Mucosa of stomach (tissue), 1 donor: ENCODE results near the gene CHST12.

Experiments used
- H3K27me3 ChIP-seq: one replicate; pipeline ENCODE4 v1.7.0; 2013; ENCODE audit warnings: mild to moderate bottlenecking, low read length; ENCODE audit not compliant: control insufficient read depth, insufficient read depth
- H3K36me3 ChIP-seq: one replicate; pipeline ENCODE4 v1.7.0; 2013; ENCODE audit warnings: low read length; ENCODE audit not compliant: control insufficient read depth, insufficient read depth
- H3K4me1 ChIP-seq: one replicate; pipeline ENCODE4 v1.7.0; 2013; ENCODE audit warnings: mild to moderate bottlenecking, low read length; ENCODE audit not compliant: control insufficient read depth, insufficient read depth
- H3K4me3 ChIP-seq: one replicate; pipeline ENCODE4 v1.7.0; 2013; ENCODE audit warnings: low read length
- H3K9ac ChIP-seq: one replicate; pipeline ENCODE4 v1.7.0; 2013; ENCODE audit warnings: mild to moderate bottlenecking, low read length, moderate library complexity
- H3K9me3 ChIP-seq: one replicate; pipeline ENCODE4 v1.7.0; 2013; ENCODE audit warnings: mild to moderate bottlenecking, low read length, moderate library complexity; ENCODE audit not compliant: control insufficient read depth
- donor health status: Pancreatic carcinoma.

Gene CHST12

DNA sequence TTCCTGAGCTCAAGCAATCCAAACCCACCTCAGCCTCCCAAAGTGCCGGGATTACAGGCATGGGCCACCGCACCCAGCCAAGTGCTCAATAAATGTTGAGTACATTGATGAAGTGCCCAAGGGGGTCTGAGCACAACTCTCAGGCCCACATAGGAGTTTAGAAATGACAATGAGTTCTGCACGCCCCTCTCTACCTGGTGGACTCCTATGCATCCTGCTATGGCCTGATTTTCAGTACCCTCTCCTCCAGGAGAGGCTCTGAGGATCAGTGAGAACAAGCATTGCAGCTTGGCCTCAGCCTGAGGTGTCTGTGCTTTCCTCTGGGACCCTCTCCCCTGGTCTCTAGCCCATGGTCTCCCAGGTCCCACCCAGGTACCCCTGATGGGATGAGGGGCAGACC lies 93.7 kb downstream of the CHST12 start:
- Histone ChIP-seq H3K9me3 (no peaks in the 10 kb centered on the region), H3K27me3 (peaks cover 6% of the 10 kb centered on the region), H3K36me3 (no peaks in the 10 kb centered on the region), H3K4me1 (peaks cover 21% of the 10 kb centered on the region), H3K4me3 (no peak overlapping the region), H3K9ac (no peak overlapping the region)

DNA sequence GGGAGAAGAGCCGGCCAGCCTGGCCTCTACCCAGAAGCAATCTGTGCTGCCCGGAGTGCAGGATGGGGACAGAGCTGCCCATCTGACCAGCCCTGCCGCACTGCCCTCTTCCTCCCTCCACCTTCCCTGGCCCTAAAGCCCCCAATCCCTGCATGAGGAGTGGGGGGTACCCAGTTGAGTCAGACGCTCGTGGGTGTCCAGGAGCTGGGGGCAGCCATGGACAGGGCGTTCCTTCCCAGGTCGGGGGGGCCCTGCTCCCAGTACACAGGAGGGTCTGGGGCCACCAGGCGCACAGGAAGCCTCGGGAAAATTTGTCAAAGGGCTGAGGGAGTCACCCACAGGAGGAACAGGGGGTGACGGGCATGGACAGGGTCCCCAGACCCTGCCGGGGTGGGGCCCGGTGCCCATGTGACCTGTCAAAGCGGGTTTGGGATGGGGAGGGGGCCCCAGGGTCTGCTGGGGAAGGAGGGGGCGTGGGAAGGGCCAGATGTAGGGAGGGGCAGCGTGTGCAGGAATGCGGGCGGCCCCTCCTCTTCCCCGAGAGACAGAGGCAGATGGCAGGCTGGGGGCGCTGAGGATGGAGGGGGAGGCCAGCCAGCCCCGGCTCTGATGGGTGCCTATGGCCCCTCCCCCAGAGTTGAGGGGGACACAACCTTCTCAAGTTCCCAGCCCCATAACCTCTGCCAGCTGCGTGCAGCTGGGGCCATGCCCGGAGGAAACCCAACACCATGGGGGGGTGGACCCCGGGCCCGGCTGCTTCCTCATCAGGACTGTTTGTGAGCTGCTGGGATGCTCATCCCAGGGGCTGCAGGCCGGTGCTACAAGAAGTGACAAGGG lies 94.3 kb downstream of the CHST12 start:
- Histone ChIP-seq H3K9me3 (no peaks in the 10 kb centered on the region), H3K36me3 (no peaks in the 10 kb centered on the region), H3K4me1 (peaks cover 21% of the 10 kb centered on the region), H3K27me3 (peaks cover 6% of the 10 kb centered on the region), H3K9ac (no peak overlapping the region), H3K4me3 (no peak overlapping the region)
